ENCODE data around the gene GPR156. TPM values are rescaled to one million over a fixed set of nuclear protein-coding genes. Genes with fewer than 3 reads are reported as not detected.
"Not testable (repeated sequence)": the region's sequence is repeated elsewhere in the genome, so short reads cannot be mapped to it uniquely, and the experiment has no call there.

GPR156 gene
- total RNA-seq, 1 donor from 2014 or later: 0.69 TPM

- DNase-seq: peak; percentile 4
These were observed 10.3 kb downstream of the GPR156 start for GRCh38 chr3:120274739-120275167.

- peak; percentile 28 for DNase-seq
These were observed 12.7 kb downstream of the GPR156 start for GRCh38 chr3:120272286-120272685.

- no peak for DNase-seq
These were observed 19.0 kb downstream of the GPR156 start for GRCh38 chr3:120265989-120266388.

- no peak for DNase-seq
These were observed 20.1 kb downstream of the GPR156 start for GRCh38 chr3:120264963-120265362.

GRCh38 chr3:120263792-120264191, 21.2 kb downstream of the GPR156 start:
- no peak for DNase-seq

- DNase-seq: no peak
These were observed 27.0 kb downstream of the GPR156 start for GRCh38 chr3:120258009-120258408.

- no peak for DNase-seq
These were observed 39.6 kb downstream of the GPR156 start for GRCh38 chr3:120245386-120245785.

GRCh38 chr3:120244834-120245225, 40.2 kb downstream of the GPR156 start:
- DNase-seq: no peak

- DNase-seq: no peak
These were observed 45.4 kb downstream of the GPR156 start for GRCh38 chr3:120239644-120240043.

- no peak for DNase-seq
These were observed 57.2 kb downstream of the GPR156 start for GRCh38 chr3:120227710-120228347.

GRCh38 chr3:120224237-120224636, 60.8 kb downstream of the GPR156 start:
- no peak for DNase-seq

GRCh38 chr3:120218981-120219380, 66.0 kb downstream of the GPR156 start:
- DNase-seq: no peak

- not testable (repeated sequence) for DNase-seq
These were observed 68.4 kb downstream of the GPR156 start for GRCh38 chr3:120216633-120217032.

GRCh38 chr3:120214176-120214575, 70.8 kb downstream of the GPR156 start:
- DNase-seq: no peak

- no peak for DNase-seq
These were observed 72.5 kb downstream of the GPR156 start for GRCh38 chr3:120212505-120212904.

GRCh38 chr3:120209425-120209824, 75.6 kb downstream of the GPR156 start:
- no peak for DNase-seq

- DNase-seq: no peak
These were observed 80.7 kb downstream of the GPR156 start for GRCh38 chr3:120204338-120204737.

- no peak for DNase-seq
These were observed 81.4 kb downstream of the GPR156 start for GRCh38 chr3:120203621-120204020.

GRCh38 chr3:120203016-120203415, 82.0 kb downstream of the GPR156 start:
- DNase-seq: peak; percentile 63

- DNase-seq: no peak
These were observed 82.7 kb downstream of the GPR156 start for GRCh38 chr3:120202363-120202762.

- DNase-seq: no peak
These were observed 84.4 kb downstream of the GPR156 start for GRCh38 chr3:120200493-120201235.

- no peak for DNase-seq
These were observed 86.6 kb downstream of the GPR156 start for GRCh38 chr3:120198305-120198878.

GRCh38 chr3:120196812-120197211, 88.2 kb downstream of the GPR156 start:
- no peak for DNase-seq

GRCh38 chr3:120196333-120196732, 88.7 kb downstream of the GPR156 start:
- DNase-seq: no peak

All from skin of body (tissue), 2 donors.